Measurements from ENCODE around the gene CBFA2T2. TPM values are rescaled to one million over a fixed set of nuclear protein-coding genes. Genes with fewer than 3 reads are reported as not detected.

CBFA2T2 gene
- total RNA-seq, 1 donor: 11.2 TPM

- DNase-seq (ENCODE audit: insufficient read length, low spot score, missing footprints): peak; percentile 75
- no peaks in the 10 kb centered on the region for H3K9me3 ChIP-seq (ENCODE audit: low read depth, low read length)
- peak overlapping the region; percentile 53 for H3K27ac ChIP-seq (ENCODE audit: low read depth, low read length)
- H3K27me3 ChIP-seq (ENCODE audit: insufficient read depth, low read length): no peaks in the 10 kb centered on the region
- peaks cover 14% of the 10 kb centered on the region for H3K79me2 ChIP-seq (ENCODE audit: insufficient read depth, low read length)
- H2AFZ ChIP-seq (ENCODE audit: low read length): peak overlapping the region; percentile 68
- no peak overlapping the region for H3K4me3 ChIP-seq (ENCODE audit: insufficient read depth, low read length)
- TF ChIP-seq CTCF (IDR thresholded peaks at IDR 0.05; ENCODE audit: extremely low read depth, low read depth, low read length): no peak
- no peaks in the 10 kb centered on the region for H4K20me1 ChIP-seq (ENCODE audit: insufficient read depth, low read length)
- H3K4me2 ChIP-seq (ENCODE audit: insufficient read depth, low read length): no peak overlapping the region
- no peaks in the 10 kb centered on the region for H3K36me3 ChIP-seq (ENCODE audit: insufficient read depth, low read length)
- peaks cover 33% of the 10 kb centered on the region for H3K4me1 ChIP-seq (ENCODE audit: insufficient read depth, low read length)
These were observed 197.5 kb downstream of the CBFA2T2 start for GRCh38 chr20:33687370-33687915.

GRCh38 chr20:33687993-33688937 is 198.4 kb downstream of the CBFA2T2 start:
- Histone ChIP-seq H3K27me3 (ENCODE audit: insufficient read depth, low read length) (no peaks in the 10 kb centered on the region), H3K36me3 (ENCODE audit: insufficient read depth, low read length) (no peaks in the 10 kb centered on the region), H3K79me2 (ENCODE audit: insufficient read depth, low read length) (peaks cover 14% of the 10 kb centered on the region), H3K27ac (ENCODE audit: low read depth, low read length) (peak overlapping the region; percentile 53), H3K9me3 (ENCODE audit: low read depth, low read length) (no peaks in the 10 kb centered on the region), H3K4me2 (ENCODE audit: insufficient read depth, low read length) (no peak overlapping the region), H3K4me1 (ENCODE audit: insufficient read depth, low read length) (peaks cover 33% of the 10 kb centered on the region), H4K20me1 (ENCODE audit: insufficient read depth, low read length) (no peaks in the 10 kb centered on the region), H3K4me3 (ENCODE audit: insufficient read depth, low read length) (no peak overlapping the region), H2AFZ (ENCODE audit: low read length) (no peak overlapping the region)
- DNase-seq (ENCODE audit: insufficient read length, low spot score, missing footprints): peak; percentile 58
- no peak for TF ChIP-seq CTCF (IDR thresholded peaks at IDR 0.05; ENCODE audit: extremely low read depth, low read depth, low read length)

- Histone ChIP-seq H3K27me3 (ENCODE audit: insufficient read depth, low read length) (no peaks in the 10 kb centered on the region), H4K20me1 (ENCODE audit: insufficient read depth, low read length) (no peaks in the 10 kb centered on the region), H3K79me2 (ENCODE audit: insufficient read depth, low read length) (peaks cover 12% of the 10 kb centered on the region), H3K4me3 (ENCODE audit: insufficient read depth, low read length) (no peak overlapping the region), H2AFZ (ENCODE audit: low read length) (no peak overlapping the region), H3K9me3 (ENCODE audit: low read depth, low read length) (no peaks in the 10 kb centered on the region), H3K4me1 (ENCODE audit: insufficient read depth, low read length) (peaks cover 33% of the 10 kb centered on the region), H3K27ac (ENCODE audit: low read depth, low read length) (no peak overlapping the region), H3K4me2 (ENCODE audit: insufficient read depth, low read length) (no peak overlapping the region), H3K36me3 (ENCODE audit: insufficient read depth, low read length) (no peaks in the 10 kb centered on the region)
- no peak for TF ChIP-seq CTCF (IDR thresholded peaks at IDR 0.05; ENCODE audit: extremely low read depth, low read depth, low read length)
- DNase-seq (ENCODE audit: insufficient read length, low spot score, missing footprints): peak; percentile 53
These were observed 199.1 kb downstream of the CBFA2T2 start for GRCh38 chr20:33688938-33689424.

GRCh38 chr20:33689493-33689892 is 199.6 kb downstream of the CBFA2T2 start:
- no peaks in the 10 kb centered on the region for H3K36me3 ChIP-seq (ENCODE audit: insufficient read depth, low read length)
- H2AFZ ChIP-seq (ENCODE audit: low read length): no peak overlapping the region
- no peaks in the 10 kb centered on the region for H3K9me3 ChIP-seq (ENCODE audit: low read depth, low read length)
- no peak overlapping the region for H3K4me3 ChIP-seq (ENCODE audit: insufficient read depth, low read length)
- H3K27me3 ChIP-seq (ENCODE audit: insufficient read depth, low read length): no peaks in the 10 kb centered on the region
- peak overlapping the region; percentile 53 for H3K4me2 ChIP-seq (ENCODE audit: insufficient read depth, low read length)
- TF ChIP-seq CTCF (IDR thresholded peaks at IDR 0.05; ENCODE audit: extremely low read depth, low read depth, low read length): no peak
- H4K20me1 ChIP-seq (ENCODE audit: insufficient read depth, low read length): no peaks in the 10 kb centered on the region
- no peak overlapping the region for H3K27ac ChIP-seq (ENCODE audit: low read depth, low read length)
- DNase-seq (ENCODE audit: insufficient read length, low spot score, missing footprints): no peak
- H3K79me2 ChIP-seq (ENCODE audit: insufficient read depth, low read length): peaks cover 10% of the 10 kb centered on the region
- peaks cover 33% of the 10 kb centered on the region for H3K4me1 ChIP-seq (ENCODE audit: insufficient read depth, low read length)
